Measurements from ENCODE around the gene CCDC78. TPM values are rescaled to one million over a fixed set of nuclear protein-coding genes. Genes with fewer than 3 reads are reported as not detected.
A peak's percentile ranks its signal among the peaks of the same experiment; 100 is the strongest.

Gene CCDC78
- polyA plus RNA-seq, 2 donors, result 0.28 to 0.86 TPM

GRCh38 chr16:725463-726187 is 618 bp downstream of the CCDC78 start:
- no peaks in the 10 kb centered on the region for H3K9me3 ChIP-seq (ENCODE audit: control insufficient read depth in 2 of 2, insufficient read depth in 1 of 2, low read depth in 1 of 2, low read length in 1 of 2)
- H3K36me3 ChIP-seq (ENCODE audit: control insufficient read depth in 2 of 2, insufficient read depth in 2 of 2, low read length in 1 of 2), result peaks cover 0 to 1% of the 10 kb centered on the region in 2 donors
- no peak overlapping the region for H3K4me3 ChIP-seq (ENCODE audit: low read depth in 1 of 2, low read length in 2 of 2)
- WGBS, 2 donors, result 60 to 62% methylated on average over 23 of the region's 23 CpGs
- H3K27me3 ChIP-seq (ENCODE audit: control insufficient read depth in 1 of 2, insufficient read depth in 2 of 2, low read length in 2 of 2), result peaks cover 0 to 8% of the 10 kb centered on the region in 2 donors
- peaks cover 10 to 32% of the 10 kb centered on the region in 2 donors for H3K4me1 ChIP-seq (ENCODE audit: control insufficient read depth in 2 of 2, insufficient read depth in 2 of 2, low read length in 1 of 2)
- no peak overlapping the region for H3K27ac ChIP-seq (ENCODE audit: low read depth in 2 of 2, low read length in 1 of 2)

GRCh38 chr16:725041-725376 is 1.2 kb downstream of the CCDC78 start:
- Histone ChIP-seq H3K9me3 (ENCODE audit: control insufficient read depth in 2 of 2, insufficient read depth in 1 of 2, low read depth in 1 of 2, low read length in 1 of 2) (no peaks in the 10 kb centered on the region), H3K27me3 (ENCODE audit: control insufficient read depth in 1 of 2, insufficient read depth in 2 of 2, low read length in 2 of 2) (peaks cover 0 to 8% of the 10 kb centered on the region in 2 donors), H3K4me3 (ENCODE audit: low read depth in 1 of 2, low read length in 2 of 2) (no peak overlapping the region), H3K4me1 (ENCODE audit: control insufficient read depth in 2 of 2, insufficient read depth in 2 of 2, low read length in 1 of 2) (peaks cover 14 to 35% of the 10 kb centered on the region in 2 donors), H3K27ac (ENCODE audit: low read depth in 2 of 2, low read length in 1 of 2) (no peak overlapping the region), H3K36me3 (ENCODE audit: control insufficient read depth in 2 of 2, insufficient read depth in 2 of 2, low read length in 1 of 2) (no peaks in the 10 kb centered on the region)
- 63 to 75% methylated on average over 6 to 7 of the region's 7 CpGs for WGBS, 2 donors

GRCh38 chr16:724188-725040 is 1.8 kb downstream of the CCDC78 start:
- WGBS, 2 donors, result 63 to 68% methylated on average over 29 of the region's 29 CpGs
- Histone ChIP-seq H3K4me1 (ENCODE audit: control insufficient read depth in 2 of 2, insufficient read depth in 2 of 2, low read length in 1 of 2) (peaks cover 14 to 38% of the 10 kb centered on the region in 2 donors), H3K4me3 (ENCODE audit: low read depth in 1 of 2, low read length in 2 of 2) (no peak overlapping the region)

GRCh38 chr16:723695-724094 is 2.5 kb downstream of the CCDC78 start:
- no peak overlapping the region for H3K4me3 ChIP-seq (ENCODE audit: low read depth in 1 of 2, low read length in 2 of 2)
- no peaks in the 10 kb centered on the region for H3K36me3 ChIP-seq (ENCODE audit: control insufficient read depth in 2 of 2, insufficient read depth in 2 of 2, low read length in 1 of 2)
- no peak overlapping the region for H3K27ac ChIP-seq (ENCODE audit: low read depth in 2 of 2, low read length in 1 of 2)
- peaks cover 0 to 8% of the 10 kb centered on the region in 2 donors for H3K27me3 ChIP-seq (ENCODE audit: control insufficient read depth in 1 of 2, insufficient read depth in 2 of 2, low read length in 2 of 2)
- WGBS, 2 donors, result 85 to 86% methylated on average over 9 of the region's 9 CpGs
- no peaks in the 10 kb centered on the region for H3K9me3 ChIP-seq (ENCODE audit: control insufficient read depth in 2 of 2, insufficient read depth in 1 of 2, low read depth in 1 of 2, low read length in 1 of 2)
- peaks cover 14 to 34% of the 10 kb centered on the region in 2 donors for H3K4me1 ChIP-seq (ENCODE audit: control insufficient read depth in 2 of 2, insufficient read depth in 2 of 2, low read length in 1 of 2)

More at GRCh38 chr16:724188-725040, 1.8 kb downstream of the CCDC78 start:
- peaks cover 0 to 8% of the 10 kb centered on the region in 2 donors for H3K27me3 ChIP-seq (ENCODE audit: control insufficient read depth in 1 of 2, insufficient read depth in 2 of 2, low read length in 2 of 2)
- H3K27ac ChIP-seq (ENCODE audit: low read depth in 2 of 2, low read length in 1 of 2), result no peak overlapping the region
- H3K9me3 ChIP-seq (ENCODE audit: control insufficient read depth in 2 of 2, insufficient read depth in 1 of 2, low read depth in 1 of 2, low read length in 1 of 2), result no peaks in the 10 kb centered on the region
- H3K36me3 ChIP-seq (ENCODE audit: control insufficient read depth in 2 of 2, insufficient read depth in 2 of 2, low read length in 1 of 2), result no peaks in the 10 kb centered on the region

GRCh38 chr16:722835-723633 is 3.2 kb downstream of the CCDC78 start:
- H3K27ac ChIP-seq (ENCODE audit: low read depth in 2 of 2, low read length in 1 of 2), result no peak overlapping the region
- peaks cover 0 to 4% of the 10 kb centered on the region in 2 donors for H3K27me3 ChIP-seq (ENCODE audit: control insufficient read depth in 1 of 2, insufficient read depth in 2 of 2, low read length in 2 of 2)
- H3K4me3 ChIP-seq (ENCODE audit: low read depth in 1 of 2, low read length in 2 of 2), result no peak overlapping the region
- H3K9me3 ChIP-seq (ENCODE audit: control insufficient read depth in 2 of 2, insufficient read depth in 1 of 2, low read depth in 1 of 2, low read length in 1 of 2), result no peaks in the 10 kb centered on the region
- H3K4me1 ChIP-seq (ENCODE audit: control insufficient read depth in 2 of 2, insufficient read depth in 2 of 2, low read length in 1 of 2), result peaks cover 11 to 28% of the 10 kb centered on the region in 2 donors
- whole genome bisulfite sequencing, 2 donors, result 77 to 79% methylated on average over 24 of the region's 24 CpGs
- no peaks in the 10 kb centered on the region for H3K36me3 ChIP-seq (ENCODE audit: control insufficient read depth in 2 of 2, insufficient read depth in 2 of 2, low read length in 1 of 2)

GRCh38 chr16:721765-722540 is 4.3 kb downstream of the CCDC78 start:
- Histone ChIP-seq H3K36me3 (ENCODE audit: control insufficient read depth in 2 of 2, insufficient read depth in 2 of 2, low read length in 1 of 2) (no peaks in the 10 kb centered on the region), H3K4me1 (ENCODE audit: control insufficient read depth in 2 of 2, insufficient read depth in 2 of 2, low read length in 1 of 2) (peaks cover 9 to 21% of the 10 kb centered on the region in 2 donors), H3K27me3 (ENCODE audit: control insufficient read depth in 1 of 2, insufficient read depth in 2 of 2, low read length in 2 of 2) (no peaks in the 10 kb centered on the region), H3K27ac (ENCODE audit: low read depth in 2 of 2, low read length in 1 of 2) (peak overlapping the region; percentile 29 to 78), H3K9me3 (ENCODE audit: control insufficient read depth in 2 of 2, insufficient read depth in 1 of 2, low read depth in 1 of 2, low read length in 1 of 2) (no peaks in the 10 kb centered on the region), H3K4me3 (ENCODE audit: low read depth in 1 of 2, low read length in 2 of 2) (peak overlapping the region; percentile 65 to 85)
- WGBS, 2 donors, result 74 to 80% methylated on average over 51 of the region's 51 CpGs

- WGBS, 2 donors, result 8 to 9% methylated on average over 89 to 106 of the region's 106 CpGs
- H3K4me3 ChIP-seq (ENCODE audit: low read depth in 1 of 2, low read length in 2 of 2), result peak within 1 kb of the TSS; percentile 65 to 85
- peak within 1 kb of the TSS; percentile 78 for H3K27ac ChIP-seq (ENCODE audit: low read depth in 2 of 2, low read length in 1 of 2)
- no peaks in the 10 kb centered on the region for H3K9me3 ChIP-seq (ENCODE audit: control insufficient read depth in 2 of 2, insufficient read depth in 1 of 2, low read depth in 1 of 2, low read length in 1 of 2)
- H3K36me3 ChIP-seq (ENCODE audit: control insufficient read depth in 2 of 2, insufficient read depth in 2 of 2, low read length in 1 of 2), result no peaks in the 10 kb centered on the region
- H3K27me3 ChIP-seq (ENCODE audit: control insufficient read depth in 1 of 2, insufficient read depth in 2 of 2, low read length in 2 of 2), result peaks cover 0 to 3% of the 10 kb centered on the region in 2 donors
- peaks cover 9 to 25% of the 10 kb centered on the region in 2 donors for H3K4me1 ChIP-seq (ENCODE audit: control insufficient read depth in 2 of 2, insufficient read depth in 2 of 2, low read length in 1 of 2)
Observed at GRCh38 chr16:720990-721764, 5.1 kb downstream of the CCDC78 start, which contains the start of gene ANTKMT. ANTKMT (plus strand) TSS chr16:721146; CDS start chr16:721275, 129 bp downstream.

- 1% methylated on average over 38 of the region's 38 CpGs for WGBS, 2 donors
- H3K9me3 ChIP-seq (ENCODE audit: control insufficient read depth in 2 of 2, insufficient read depth in 1 of 2, low read depth in 1 of 2, low read length in 1 of 2), result no peaks in the 10 kb centered on the region
- H3K4me1 ChIP-seq (ENCODE audit: control insufficient read depth in 2 of 2, insufficient read depth in 2 of 2, low read length in 1 of 2), result peaks cover 11 to 28% of the 10 kb centered on the region in 2 donors
Observed at GRCh38 chr16:720447-720989, 5.7 kb downstream of the CCDC78 start.

More at GRCh38 chr16:720447-720989, 5.7 kb downstream of the CCDC78 start:
- Histone ChIP-seq H3K27me3 (ENCODE audit: control insufficient read depth in 1 of 2, insufficient read depth in 2 of 2, low read length in 2 of 2) (peaks cover 0 to 3% of the 10 kb centered on the region in 2 donors), H3K4me3 (ENCODE audit: low read depth in 1 of 2, low read length in 2 of 2) (peak overlapping the region; percentile 65 to 85), H3K27ac (ENCODE audit: low read depth in 2 of 2, low read length in 1 of 2) (peak overlapping the region; percentile 78), H3K36me3 (ENCODE audit: control insufficient read depth in 2 of 2, insufficient read depth in 2 of 2, low read length in 1 of 2) (no peaks in the 10 kb centered on the region)

All from esophagus (tissue), 2 donors.